K562 (cell line): Measurements from ENCODE around the gene COP1. TPM values are rescaled to one million over a fixed set of nuclear protein-coding genes. Genes with fewer than 3 reads are reported as not detected.

ENCODE experiments used
- ATAC-seq: fragments of 200-7000 bp; cut with Tn5 transposase; 3 replicates; pipeline ENCODE4 v1.9.1; 2020; ENCODE audit warnings: moderate library complexity
- BruUV-seq: library from RNA; stranded (reverse); fragments of 400-500 nt; replicated peaks from 2 replicates; lab custom pipeline; 2021; lab: Mats Ljungman, UMichigan
- CTCF ChIA-PET: fragments of 300-600 bp; formaldehyde crosslinking; extraction: SDS; loops from one replicate; lab custom pipeline; 2021; ENCODE audit warnings: low intra/inter-chr PET ratio; lab: Yijun Ruan, JAX
- POLR2A ChIA-PET: fragments of 300-600, 350-650 bp; sonication (Branson Sonifier 250); formaldehyde crosslinking; extraction: SDS; loops from one replicate; lab custom pipeline; 2021; ENCODE audit warnings: antibody characterized with exemption, inconsistent platforms; lab: Yijun Ruan, JAX
- DNase-seq, 4 experiments: peaks; one replicate each; pipeline versions ENCODE4 v3.0.0 to v3.0.0-alpha.2; 2011 to 2018; ENCODE audit warnings: low spot score in 3 of 4, mixed read lengths in 3 of 4; ENCODE audit errors: extremely low read depth in 1 of 4
- FAIRE-seq: peaks from 2 replicates; lab custom pipeline; 2011; peaks lifted over from hg19 to GRCh38; lab: Jason Lieb, UNC
- H2AFZ ChIP-seq: 2 replicates; pipeline ENCODE4 v1.6.0; 2011; ENCODE audit warnings: low read depth, low read length, control low read depth, inconsistent platforms
- H3K27ac ChIP-seq: fragments of 200-600 bp; 3 replicates; pipeline ENCODE4 v1.8.0; 2011; ENCODE audit warnings: low read depth, mild to moderate bottlenecking, control low read depth, inconsistent platforms, low read length, moderate library complexity, mixed read lengths; ENCODE audit errors: extremely low read depth
- H3K27me3 ChIP-seq, 2 experiments: fragments of 300-600 bp in 1 of 2; 2 replicates in 1 of 2; 3 replicates in 1 of 2; pipeline versions ENCODE4 v1.6.0 to v1.8.0; 2011; ENCODE audit warnings: inconsistent platforms in 2 of 2, low read length in 2 of 2, mild to moderate bottlenecking in 1 of 2, mixed read lengths in 1 of 2, moderate library complexity in 1 of 2; ENCODE audit not compliant: control insufficient read depth in 2 of 2, insufficient read depth in 2 of 2
- H3K36me3 ChIP-seq: fragments of 300-600 bp; 3 replicates; pipeline ENCODE4 v1.8.0; 2011; ENCODE audit warnings: mild to moderate bottlenecking, low read length, inconsistent platforms; ENCODE audit not compliant: control insufficient read depth, insufficient read depth
- H3K4me1 ChIP-seq, 2 experiments: fragments of 200-600 bp in 1 of 2; replicated peaks in 1 of 2; 2 replicates in 1 of 2; 3 replicates in 1 of 2; pipeline versions ENCODE4 v1.5.1 to v1.8.0; 2011; ENCODE audit warnings: inconsistent platforms in 2 of 2, low read length in 2 of 2, mild to moderate bottlenecking in 1 of 2, mixed read lengths in 1 of 2, moderate library complexity in 1 of 2; ENCODE audit not compliant: control insufficient read depth in 2 of 2, insufficient read depth in 2 of 2
- H3K4me2 ChIP-seq: 2 replicates; pipeline ENCODE4 v1.6.1; 2011; ENCODE audit warnings: low read length, control low read depth, inconsistent platforms, mixed read lengths; ENCODE audit not compliant: insufficient read depth
- H3K4me3 ChIP-seq: fragments of 200-600 bp; sonication (generic), shearing (Covaris generic); 2 replicates; pipeline ENCODE4 v1.5.1; 2016; ENCODE audit warnings: control low read depth, inconsistent platforms
- H3K79me2 ChIP-seq: fragments of 200-600 bp; 3 replicates; pipeline ENCODE4 v1.8.0; 2011; ENCODE audit warnings: low read length, inconsistent platforms; ENCODE audit not compliant: control insufficient read depth, insufficient read depth
- H3K9ac ChIP-seq, 2 experiments: 2 replicates each; pipeline versions ENCODE4 v1.6.0 to v1.6.1; 2011; ENCODE audit warnings: low read depth in 2 of 2, low read length in 2 of 2, control low read depth in 1 of 2, inconsistent platforms in 1 of 2, mild to moderate bottlenecking in 1 of 2, mixed read lengths in 1 of 2; ENCODE audit not compliant: insufficient read depth in 1 of 2
- H3K9me1 ChIP-seq: one replicate; pipeline ENCODE4 v1.6.0; 2011; ENCODE audit warnings: inconsistent platforms, mild to moderate bottlenecking, low read length, moderate library complexity; ENCODE audit not compliant: control insufficient read depth, insufficient read depth
- H3K9me3 ChIP-seq: replicated peaks from 2 replicates; pipeline ENCODE4 v1.5.1; 2011; ENCODE audit warnings: low read depth, low read length, inconsistent platforms; ENCODE audit not compliant: control insufficient read depth, insufficient read depth
- H4K20me1 ChIP-seq: replicated peaks from 2 replicates; pipeline ENCODE4 v1.6.1; 2011; ENCODE audit warnings: low read length, inconsistent platforms, mixed read lengths; ENCODE audit not compliant: control insufficient read depth, insufficient read depth
- BRF2 ChIP-seq: IDR thresholded peaks from 3 replicates; pipeline ENCODE4 v1.6.1; 2011; ENCODE audit warnings: borderline replicate concordance, mild to moderate bottlenecking; ENCODE audit not compliant: insufficient read length, insufficient read depth
- DMBX1 ChIP-seq: fragments of 250-450 bp; sonication (Bioruptor Pico); IDR thresholded peaks from 2 replicates; pipeline ENCODE4 v1.8.0; 2022; ENCODE audit warnings: inconsistent platforms, mild to moderate bottlenecking, moderate library complexity, borderline replicate concordance
- FUS ChIP-seq: fragments of 200-400 bp; formaldehyde crosslinking; optimal IDR thresholded peaks from 2 replicates; pipeline ENCODE3; 2017; ENCODE audit warnings: low read depth, low read length
- NUFIP1 ChIP-seq: fragments of 450-650 bp; IDR thresholded peaks from 2 replicates; pipeline ENCODE4 v1.6.1; 2018; ENCODE audit not compliant: partially characterized antibody
- PPARD ChIP-seq: fragments of 250-450 bp; sonication (Bioruptor Pico); IDR thresholded peaks from 2 replicates; pipeline ENCODE4 v1.8.0; 2022; ENCODE audit warnings: inconsistent platforms, mild to moderate bottlenecking, moderate library complexity
- SMAD3 ChIP-seq: fragments of 450-650 bp; formaldehyde crosslinking; conservative IDR thresholded peaks from 2 replicates; pipeline ENCODE4 v1.4.0; 2020; ENCODE audit warnings: mild to moderate bottlenecking
- THRAP3 ChIP-seq: fragments of 450-650 bp; IDR thresholded peaks from 2 replicates; pipeline ENCODE4 v1.6.1; 2016; ENCODE audit warnings: mild to moderate bottlenecking, inconsistent platforms, borderline replicate concordance
- ZC3H11A ChIP-seq: IDR thresholded peaks from 2 replicates; pipeline ENCODE4 v1.6.1; 2012; ENCODE audit warnings: low read depth, low read length, improper control_type of control experiment
- ZNF445 ChIP-seq: fragments of 250-450 bp; sonication (Bioruptor Pico); IDR thresholded peaks from 2 replicates; pipeline ENCODE4 v1.4.0; 2020; ENCODE audit warnings: low read depth, mild to moderate bottlenecking, moderate library complexity
- WGBS: fragments of 100-300 bp; shearing (Covaris generic); methylation state at CpG from one replicate; pipeline ENCODE4 v1.1.6; 2016; ENCODE audit warnings: low coverage, mixed read lengths; ENCODE audit not compliant: insufficient coverage; ENCODE audit errors: missing lambda C conversion rate; 5-methylcytosine and 5-hydroxymethylcytosine counted together
- in situ Hi-C: fragments of 300-500 bp; cut with MboI; formaldehyde crosslinking; loops from 4 replicates; pipeline ENCODE4 v1.15.0; 2018; ENCODE audit warnings: inconsistent platforms, mixed read lengths
- intact Hi-C: fragments of 100-400 bp; cut with micrococcal nuclease; formaldehyde crosslinking; loops from 2 replicates; pipeline ENCODE4 v1.14.2; 2022
- polyA plus RNA-seq, 8 experiments: library from polyadenylated mRNA; depleted of rRNA in 4 of 8; stranded (reverse) in 5 of 8; unstranded in 3 of 8; fragments of >200 nt; fragmentation: Nextera tagmentation in 2 of 8; fragmentation: Illumina TruSeq in 1 of 8; extraction: Ambion mirVana in 2 of 8; extraction: Trizol in 1 of 8; gene quantifications; 2 replicates each; pipeline versions ENCODE4 v1.2.1 to v1.2.3, GENCODE V29; 2011 to 2014; ENCODE audit warnings: inconsistent platforms in 1 of 8, missing spikeins in 1 of 8
- total RNA-seq, 7 experiments: library from RNA; depleted of rRNA in 6 of 7; stranded (reverse); fragments of >200 nt in 6 of 7; fragmentation: Illumina TruSeq in 2 of 7; extraction: Trizol in 2 of 7; gene quantifications; 2 replicates each; pipeline versions ENCODE4 v1.2.1 to v1.2.3, GENCODE V29; 2011 to 2021; ENCODE audit warnings: low replicate concordance in 1 of 7
- TF ChIP-seq, protein P1 (sequence below): sonication (generic); IDR thresholded peaks from 2 replicates; pipeline ENCODE4 v1.6.1; 2016

COP1 gene
- total and polyA plus RNA-seq, 9 of the 15 experiments (the other 6 are each of a cell fraction or from before 2014, with no cell fraction given), result 25.8 to 77.7 (median 58.6) TPM

DNA sequence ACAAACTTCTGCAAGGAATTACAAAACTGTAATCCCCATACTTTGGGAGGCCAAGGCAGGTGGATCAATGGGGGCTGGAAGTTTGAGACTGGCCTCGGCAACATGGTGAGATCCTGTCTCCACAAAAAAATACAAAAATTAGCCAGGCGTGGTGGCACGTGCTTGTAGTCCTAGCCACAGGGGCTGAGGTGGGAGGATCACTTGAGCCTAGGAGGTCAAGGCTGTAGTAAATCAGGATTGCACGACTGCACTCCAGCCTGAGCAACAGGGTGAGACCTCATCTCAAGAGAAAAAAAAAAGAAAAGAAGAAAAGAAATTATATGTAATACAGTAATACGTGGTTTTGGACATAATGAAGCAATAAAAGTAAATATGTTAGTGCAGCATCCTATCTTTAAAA, 138.2 kb downstream of the COP1 start:
- Histone ChIP-seq H3K79me2 (no peaks in the 10 kb centered on the region), H3K27me3 (no peaks in the 10 kb centered on the region), H2AFZ (no peak overlapping the region), H3K9ac (no peak overlapping the region), H3K27ac (no peak overlapping the region), H3K9me3 (no peaks in the 10 kb centered on the region), H3K4me1 (no peaks in the 10 kb centered on the region), H3K9me1 (no peaks in the 10 kb centered on the region), H3K4me3 (no peak overlapping the region), H3K4me2 (no peak overlapping the region), H3K36me3 (peaks cover 9% of the 10 kb centered on the region; the same call in 1 of the 3 replicates), H4K20me1 (no peaks in the 10 kb centered on the region)
- WGBS, result 80% methylated on average over 5 of the region's 5 CpGs
- DNase-seq (no peak), FAIRE-seq (no peak), ATAC-seq (no peak)
- POLR2A ChIA-PET, result interaction anchor here (0.5 kb wide), 1 partner anchor 26 kb away, joined by 3 read pairs; no protein-coding TSS in a partner anchor
- no TSS peak for BruUV-seq
- TF ChIP-seq FUS, result no peak
- TF ChIP-seq THRAP3, result no peak
- no peak for TF ChIP-seq PPARD (CRISPR knock-in tag)
- TF ChIP-seq, protein P1, sequence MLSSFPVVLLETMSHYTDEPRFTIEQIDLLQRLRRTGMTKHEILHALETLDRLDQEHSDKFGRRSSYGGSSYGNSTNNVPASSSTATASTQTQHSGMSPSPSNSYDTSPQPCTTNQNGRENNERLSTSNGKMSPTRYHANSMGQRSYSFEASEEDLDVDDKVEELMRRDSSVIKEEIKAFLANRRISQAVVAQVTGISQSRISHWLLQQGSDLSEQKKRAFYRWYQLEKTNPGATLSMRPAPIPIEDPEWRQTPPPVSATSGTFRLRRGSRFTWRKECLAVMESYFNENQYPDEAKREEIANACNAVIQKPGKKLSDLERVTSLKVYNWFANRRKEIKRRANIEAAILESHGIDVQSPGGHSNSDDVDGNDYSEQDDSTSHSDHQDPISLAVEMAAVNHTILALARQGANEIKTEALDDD, result no peak
- no peak for TF ChIP-seq ZNF445 (CRISPR knock-in tag)
- no peak for TF ChIP-seq BRF2
- no peak for TF ChIP-seq NUFIP1
- no peak for TF ChIP-seq SMAD3 (CRISPR knock-in tag)
- TF ChIP-seq ZC3H11A, result no peak
- TF ChIP-seq DMBX1 (CRISPR knock-in tag), result no peak
- CTCF ChIA-PET, result no interaction called here
- intact Hi-C loops (no loop called here), in situ Hi-C loops (no loop called here)
